ENCODE data around the gene CFAP99. TPM values are rescaled to one million over a fixed set of nuclear protein-coding genes. Genes with fewer than 3 reads are reported as not detected.

Gene CFAP99
- total and polyA plus RNA-seq, 2 of the 4 experiments (the other 2 are of a cell fraction): not detected

DNA sequence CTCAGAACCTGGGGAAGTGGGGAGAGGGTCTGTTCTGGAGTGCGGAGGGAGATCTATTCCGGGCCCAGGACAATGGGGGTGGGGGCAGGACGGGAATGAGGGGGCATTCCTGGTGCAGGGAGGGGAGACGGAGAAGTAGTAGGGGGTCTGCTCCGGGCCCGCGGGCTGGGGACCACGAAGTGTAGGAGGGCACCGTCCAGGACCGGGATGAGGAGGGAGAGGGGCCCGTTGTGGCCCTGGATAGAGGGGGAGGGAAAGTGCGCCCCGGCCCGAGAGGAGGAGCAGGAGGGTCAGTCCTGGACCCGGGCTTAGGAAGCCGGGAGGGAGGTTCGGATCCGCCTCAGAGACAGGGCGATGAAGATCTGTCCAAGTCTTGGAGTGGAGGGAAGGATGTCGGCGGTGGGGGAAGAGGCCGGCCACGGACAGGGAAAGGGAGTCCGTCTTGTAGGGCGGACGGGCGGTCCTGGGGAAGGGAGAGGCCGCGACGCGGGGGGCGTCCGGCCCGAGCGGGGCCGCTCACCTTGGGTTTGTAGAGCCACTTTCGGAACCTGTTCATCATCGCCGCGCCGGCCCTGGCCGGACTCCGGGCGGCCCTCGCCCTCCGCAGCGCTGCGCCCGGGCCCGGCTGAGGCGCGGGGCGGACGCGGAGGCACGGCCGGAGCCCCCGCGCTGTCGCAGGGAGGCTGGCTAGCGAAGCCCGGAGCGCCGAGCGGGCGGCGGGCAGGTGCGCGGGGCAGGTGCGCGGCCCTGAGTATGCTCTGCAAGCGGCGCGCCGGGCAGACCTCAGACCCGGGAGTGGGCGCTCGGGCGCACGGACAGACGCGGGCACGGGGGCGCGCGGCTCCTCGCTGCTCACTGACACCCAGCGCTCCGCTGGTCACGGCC is 748 bp upstream of the CFAP99 start, which contains the start of gene ZFYVE28:
TSS of gene ZFYVE28 (minus strand) at position 881 of the 885 bp plus-strand sequence. CDS start at position 559, 322 bp downstream.
- H3K4me2 ChIP-seq (ENCODE audit: low read depth, low read length): peak within 1 kb of the TSS; percentile 93
- 0 out of 2 replicates have a peak within 1 kb of the TSS, but pooled peaks have one; percentile 3 for H2AK5ac ChIP-seq (ENCODE audit: low read depth, low read length)
- H3K9me1 ChIP-seq (ENCODE audit: insufficient read depth, low read length): peaks cover 8% of the 10 kb centered on the region; the same call in 1 of the 2 replicates
- intact Hi-C loops (cut with micrococcal nuclease): loop anchor here (10.0 kb wide), 1 partner anchor 153 kb away; the partner anchor contains the start of gene MXD4
- H2BK15ac ChIP-seq (ENCODE audit: low read depth, low read length): no peak within 1 kb of the TSS
- no peak within 1 kb of the TSS for H4K91ac ChIP-seq (ENCODE audit: insufficient read depth, low read depth, low read length)
- H3K27me3 ChIP-seq (ENCODE audit: control insufficient read depth, insufficient read depth, low read length): peaks cover 65% of the 10 kb centered on the region
- dilution Hi-C loops (cut with HindIII; ENCODE audit: low sequenced_read_pairs, unreplicated experiment): no loop called here
- 2% methylated on average over 57 of the region's 90 CpGs; no CpG with 5 or more reads in 1 of the 2 experiments for WGBS, 2 experiments (ENCODE audit: extremely low coverage in 2 of 2, insufficient read length in 1 of 2)
- no peak within 1 kb of the TSS for H3K27ac ChIP-seq (ENCODE audit: insufficient read depth, low read length)
- H3K79me1 ChIP-seq (ENCODE audit: low read depth in 1 of 2, low read length in 2 of 2): peaks cover 0 to 3% of the 10 kb centered on the region in 2 experiments; a peak in 1 of 4 replicates
- H2BK20ac ChIP-seq (ENCODE audit: low read depth, low read length): no peak within 1 kb of the TSS
- H3K56ac ChIP-seq (ENCODE audit: extremely low read depth, insufficient read depth, low read length): no peak within 1 kb of the TSS
- H3K36me3 ChIP-seq (ENCODE audit: control insufficient read depth, insufficient read depth, low read length): no peaks in the 10 kb centered on the region
- no peak within 1 kb of the TSS for H2BK120ac ChIP-seq (ENCODE audit: low read depth, low read length)
- H4K5ac ChIP-seq (ENCODE audit: low read depth, low read length): no peak within 1 kb of the TSS
- ATAC-seq (ENCODE audit: low read depth): peak; percentile 15
- in situ Hi-C loops (cut with MboI; ENCODE audit: low sequenced_read_pairs): no loop called here
- ChIA-PET CTCF (interaction anchor here (0.9 kb wide), 1 partner anchor 140 kb away, joined by 4 read pairs; no protein-coding TSS in a partner anchor), POLR2A (ENCODE audit: unreplicated experiment) (no interaction called here)
- no peaks in the 10 kb centered on the region for H4K20me1 ChIP-seq (ENCODE audit: insufficient read depth, low read length)
- no peak for DNase-seq
- H4K8ac ChIP-seq (ENCODE audit: low read depth in 2 of 2, low read length in 2 of 2): no peak within 1 kb of the TSS
- no peak within 1 kb of the TSS for H3K18ac ChIP-seq (ENCODE audit: low read depth, low read length)
- peak within 1 kb of the TSS; percentile 84 for H2AK9ac ChIP-seq (replicated peaks; ENCODE audit: low read depth, low read length, poor library complexity)
- no peak within 1 kb of the TSS for H3K23ac ChIP-seq (ENCODE audit: low read depth, low read length)
- H3K9me3 ChIP-seq (ENCODE audit: control insufficient read depth, insufficient read depth, low read length): 0 out of 2 replicates have a peak, but pooled peaks cover 2% of the 10 kb centered on the region
- no peak within 1 kb of the TSS for H3K14ac ChIP-seq (replicated peaks; ENCODE audit: low read depth, low read length)
- H3K4me1 ChIP-seq (ENCODE audit: control insufficient read depth, insufficient read depth, low read length): peaks cover 9% of the 10 kb centered on the region; the same call in 1 of the 2 replicates
- peak within 1 kb of the TSS; percentile 66 for H3K4me3 ChIP-seq (ENCODE audit: insufficient read depth, low read depth, low read length)
- H2AFZ ChIP-seq (replicated peaks; ENCODE audit: low read length, poor library complexity): peak within 1 kb of the TSS; percentile 94
- H3K9ac ChIP-seq (ENCODE audit: low read depth, low read length): no peak within 1 kb of the TSS
- H2BK5ac ChIP-seq (ENCODE audit: low read depth, low read length, poor library complexity, severe bottlenecking): no peak within 1 kb of the TSS
- no TSS peak for BruUV-seq (replicated peaks)
- no peak within 1 kb of the TSS for H3K4ac ChIP-seq (ENCODE audit: low read depth, low read length)
- TF ChIP-seq NFE2L2 (IDR thresholded peaks at IDR 0.05; ENCODE audit: low read depth, low read length) (no peak), MXI1 (IDR thresholded peaks at IDR 0.05; ENCODE audit: borderline replicate concordance, low read depth, low read length) (no peak), RCOR1 (IDR thresholded peaks at IDR 0.05; ENCODE audit: insufficient replicate concordance, low read length) (no peak), CHD1 (IDR thresholded peaks at IDR 0.05; ENCODE audit: low read depth, low read length) (no peak), FOS (IDR thresholded peaks at IDR 0.05; ENCODE audit: low read depth, low read length) (no peak), SMC3 (IDR thresholded peaks at IDR 0.05; ENCODE audit: low read depth, low read length) (no peak), MAFK (IDR thresholded peaks at IDR 0.05; ENCODE audit: low read depth, low read length) (no peak), RFX5 (IDR thresholded peaks at IDR 0.05; ENCODE audit: low read depth, low read length) (no peak), RAD21 (IDR thresholded peaks at IDR 0.05; ENCODE audit: low read length) (no peak), MAZ (IDR thresholded peaks at IDR 0.05; ENCODE audit: borderline replicate concordance, low read depth, low read length) (no peak)
- TF ChIP-seq, protein P1, sequence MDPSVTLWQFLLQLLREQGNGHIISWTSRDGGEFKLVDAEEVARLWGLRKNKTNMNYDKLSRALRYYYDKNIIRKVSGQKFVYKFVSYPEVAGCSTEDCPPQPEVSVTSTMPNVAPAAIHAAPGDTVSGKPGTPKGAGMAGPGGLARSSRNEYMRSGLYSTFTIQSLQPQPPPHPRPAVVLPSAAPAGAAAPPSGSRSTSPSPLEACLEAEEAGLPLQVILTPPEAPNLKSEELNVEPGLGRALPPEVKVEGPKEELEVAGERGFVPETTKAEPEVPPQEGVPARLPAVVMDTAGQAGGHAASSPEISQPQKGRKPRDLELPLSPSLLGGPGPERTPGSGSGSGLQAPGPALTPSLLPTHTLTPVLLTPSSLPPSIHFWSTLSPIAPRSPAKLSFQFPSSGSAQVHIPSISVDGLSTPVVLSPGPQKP (IDR thresholded peaks at IDR 0.05; ENCODE audit: borderline replicate concordance, low read depth, low read length): no peak
- TF ChIP-seq, protein P2, sequence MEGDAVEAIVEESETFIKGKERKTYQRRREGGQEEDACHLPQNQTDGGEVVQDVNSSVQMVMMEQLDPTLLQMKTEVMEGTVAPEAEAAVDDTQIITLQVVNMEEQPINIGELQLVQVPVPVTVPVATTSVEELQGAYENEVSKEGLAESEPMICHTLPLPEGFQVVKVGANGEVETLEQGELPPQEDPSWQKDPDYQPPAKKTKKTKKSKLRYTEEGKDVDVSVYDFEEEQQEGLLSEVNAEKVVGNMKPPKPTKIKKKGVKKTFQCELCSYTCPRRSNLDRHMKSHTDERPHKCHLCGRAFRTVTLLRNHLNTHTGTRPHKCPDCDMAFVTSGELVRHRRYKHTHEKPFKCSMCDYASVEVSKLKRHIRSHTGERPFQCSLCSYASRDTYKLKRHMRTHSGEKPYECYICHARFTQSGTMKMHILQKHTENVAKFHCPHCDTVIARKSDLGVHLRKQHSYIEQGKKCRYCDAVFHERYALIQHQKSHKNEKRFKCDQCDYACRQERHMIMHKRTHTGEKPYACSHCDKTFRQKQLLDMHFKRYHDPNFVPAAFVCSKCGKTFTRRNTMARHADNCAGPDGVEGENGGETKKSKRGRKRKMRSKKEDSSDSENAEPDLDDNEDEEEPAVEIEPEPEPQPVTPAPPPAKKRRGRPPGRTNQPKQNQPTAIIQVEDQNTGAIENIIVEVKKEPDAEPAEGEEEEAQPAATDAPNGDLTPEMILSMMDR (conservative IDR thresholded peaks at IDR 0.05; ENCODE audit: low read depth, low read length): no peak
- TF ChIP-seq, protein P3, sequence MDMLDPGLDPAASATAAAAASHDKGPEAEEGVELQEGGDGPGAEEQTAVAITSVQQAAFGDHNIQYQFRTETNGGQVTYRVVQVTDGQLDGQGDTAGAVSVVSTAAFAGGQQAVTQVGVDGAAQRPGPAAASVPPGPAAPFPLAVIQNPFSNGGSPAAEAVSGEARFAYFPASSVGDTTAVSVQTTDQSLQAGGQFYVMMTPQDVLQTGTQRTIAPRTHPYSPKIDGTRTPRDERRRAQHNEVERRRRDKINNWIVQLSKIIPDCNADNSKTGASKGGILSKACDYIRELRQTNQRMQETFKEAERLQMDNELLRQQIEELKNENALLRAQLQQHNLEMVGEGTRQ (IDR thresholded peaks at IDR 0.05; ENCODE audit: low read depth, low read length): no peak

All from IMR-90 (cell line).